HCT116 (cell line): ENCODE data around the gene ENTR1. TPM values are rescaled to one million over a fixed set of nuclear protein-coding genes. Genes with fewer than 3 reads are reported as not detected.

Source experiments
- ATAC-seq: fragments of 200-7000 bp; cut with Tn5 transposase; 2 replicates; pipeline ENCODE4 v1.9.1; 2020; ENCODE audit warnings: mild to moderate bottlenecking, moderate library complexity
- BruUV-seq: library from RNA; stranded (reverse); fragments of 400-500 nt; replicated peaks from 2 replicates; lab custom pipeline; 2021; lab: Mats Ljungman, UMichigan
- CTCF ChIA-PET: fragments of 300-600 bp; sonication (Branson Sonifier 250); formaldehyde crosslinking; loops from one replicate; lab custom pipeline; 2021; ENCODE audit warnings: antibody characterized with exemption; lab: Charles Lee
- POLR2A ChIA-PET: fragments of 300-600, 350-600 bp; sonication (Branson Sonifier 250); formaldehyde crosslinking; loops from one replicate; lab custom pipeline; 2021; ENCODE audit warnings: antibody characterized with exemption; lab: Charles Lee
- RAD21 ChIA-PET, 2 experiments: fragments of 300-600 bp; sonication (Branson Sonifier 250); formaldehyde crosslinking; loops; one replicate each; lab custom pipeline; 2023; ENCODE audit warnings: low total read pairs in 2 of 2; ENCODE audit not compliant: uncharacterized antibody in 2 of 2, unreplicated experiment in 2 of 2, low non-redundant PET in 1 of 2; lab: Charles Lee
- DNase-seq: peaks from one replicate; pipeline ENCODE4 v3.0.0-alpha.2; 2010; ENCODE audit warnings: low read depth, low spot score
- H2AFZ ChIP-seq: fragments of 200-600 bp; shearing (Covaris generic), sonication (generic); 2 replicates; pipeline ENCODE4 v1.6.1; 2017; ENCODE audit warnings: low read depth, mixed run types, mixed read lengths, antibody characterized with exemption, low read length; ENCODE audit not compliant: poor library complexity, severe bottlenecking
- H3K27ac ChIP-seq: 2 replicates; pipeline ENCODE4 v1.5.1; 2012; ENCODE audit warnings: low read depth, low read length
- H3K27me3 ChIP-seq: fragments of 200-600 bp; sonication (generic); 2 replicates; pipeline ENCODE4 v1.6.1; 2016; ENCODE audit warnings: mixed run types, low read length, mixed read lengths; ENCODE audit not compliant: insufficient read depth
- H3K36me3 ChIP-seq, 2 experiments: fragments of 200-500 bp in 1 of 2; fragments of 200-600 bp in 1 of 2; sonication (Bioruptor generic) in 1 of 2; sonication (generic) in 1 of 2; 2 replicates each; pipeline versions ENCODE4 v1.5.1 to v1.6.1; 2014 to 2016; ENCODE audit warnings: low read length in 2 of 2, inconsistent platforms in 1 of 2, mixed read lengths in 1 of 2, mixed run types in 1 of 2; ENCODE audit not compliant: insufficient read depth in 2 of 2, control insufficient read depth in 1 of 2
- H3K4me1 ChIP-seq, 2 experiments: fragments of 200-600 bp in 1 of 2; sonication (generic) in 1 of 2; 2 replicates each; pipeline versions ENCODE4 v1.5.1 to v1.6.1; 2012 to 2017; ENCODE audit warnings: low read length in 2 of 2, inconsistent platforms in 1 of 2, mild to moderate bottlenecking in 1 of 2, mixed read lengths in 1 of 2, mixed run types in 1 of 2, moderate library complexity in 1 of 2; ENCODE audit not compliant: insufficient read depth in 2 of 2, control insufficient read depth in 1 of 2
- H3K4me2 ChIP-seq: fragments of 200-600 bp; sonication (generic); 2 replicates; pipeline ENCODE4 v1.6.1; 2017; ENCODE audit warnings: mixed run types, low read length, mixed read lengths
- H3K4me3 ChIP-seq, 2 experiments: fragments of 200-600 bp in 1 of 2; sonication (generic) in 1 of 2; replicated peaks in 1 of 2; 2 replicates each; pipeline ENCODE4 v1.5.1; 2011 to 2016; ENCODE audit warnings: low read length in 2 of 2, control low read depth in 1 of 2, low read depth in 1 of 2, mild to moderate bottlenecking in 1 of 2, mixed read lengths in 1 of 2, mixed run types in 1 of 2
- H3K79me2 ChIP-seq: fragments of 200-600 bp; sonication (generic); 2 replicates; pipeline ENCODE4 v1.6.1; 2017; ENCODE audit warnings: mild to moderate bottlenecking, mixed run types, low read length, moderate library complexity, mixed read lengths; ENCODE audit not compliant: insufficient read depth
- H3K9ac ChIP-seq: fragments of 200-600 bp; sonication (generic); 2 replicates; pipeline ENCODE4 v1.6.1; 2016; ENCODE audit warnings: low read length, mixed read lengths
- H3K9me2 ChIP-seq: fragments of 200-600 bp; sonication (generic), shearing (Covaris generic); 2 replicates; pipeline ENCODE4 v1.6.1; 2017; ENCODE audit warnings: mixed run types, mild to moderate bottlenecking, moderate library complexity; ENCODE audit not compliant: insufficient read depth
- H3K9me3 ChIP-seq, 2 experiments: fragments of 200-500 bp in 1 of 2; fragments of 200-600 bp in 1 of 2; sonication (Bioruptor generic) in 1 of 2; sonication (generic) in 1 of 2; 2 replicates each; pipeline ENCODE4 v1.6.1; 2014 to 2017; ENCODE audit warnings: low read length in 2 of 2, mixed read lengths in 2 of 2, inconsistent platforms in 1 of 2, low read depth in 1 of 2, mild to moderate bottlenecking in 1 of 2, mixed run types in 1 of 2, moderate library complexity in 1 of 2; ENCODE audit not compliant: control insufficient read depth in 1 of 2, insufficient read depth in 1 of 2
- H4K20me1 ChIP-seq: fragments of 200-600 bp; sonication (generic), shearing (Covaris generic); 2 replicates; pipeline ENCODE4 v1.6.1; 2017; ENCODE audit warnings: mixed run types, mild to moderate bottlenecking, moderate library complexity; ENCODE audit not compliant: insufficient read depth
- CBX3 ChIP-seq: IDR thresholded peaks from 2 replicates; pipeline ENCODE4 v1.6.1; 2012; ENCODE audit warnings: low read depth
- CEBPB ChIP-seq: IDR thresholded peaks from 2 replicates; pipeline ENCODE4 v1.6.1; 2012; ENCODE audit warnings: low read depth
- EGR1 ChIP-seq: IDR thresholded peaks from 2 replicates; pipeline ENCODE4 v1.6.1; 2012; ENCODE audit warnings: low read depth
- ELF1 ChIP-seq: IDR thresholded peaks from 2 replicates; pipeline ENCODE4 v1.6.1; 2012; ENCODE audit warnings: low read depth, borderline replicate concordance
- EZH2 ChIP-seq: fragments of 200-600 bp; sonication (generic); IDR thresholded peaks from 2 replicates; pipeline ENCODE4 v1.6.1; 2017; ENCODE audit warnings: antibody characterized with exemption, mixed run types
- FOSL1 ChIP-seq: IDR thresholded peaks from 2 replicates; pipeline ENCODE4 v1.6.1; 2012; ENCODE audit warnings: low read depth
- JUND ChIP-seq: IDR thresholded peaks from 2 replicates; pipeline ENCODE4 v1.6.1; 2012
- MAX ChIP-seq: IDR thresholded peaks from 2 replicates; pipeline ENCODE4 v1.6.1; 2012
- POLR2A ChIP-seq: IDR thresholded peaks from 2 replicates; pipeline ENCODE4 v1.7.0; 2011; ENCODE audit warnings: borderline replicate concordance; ENCODE audit not compliant: insufficient read depth, insufficient read length; ENCODE audit errors: extremely low read depth
- RAD21 ChIP-seq: IDR thresholded peaks from 2 replicates; pipeline ENCODE4 v1.6.1; 2012; ENCODE audit warnings: low read depth, mild to moderate bottlenecking
- SIN3A ChIP-seq: IDR thresholded peaks from 2 replicates; pipeline ENCODE4 v1.6.1; 2012; ENCODE audit warnings: low read depth
- SP1 ChIP-seq: IDR thresholded peaks from 2 replicates; pipeline ENCODE4 v1.6.1; 2012; ENCODE audit warnings: low read depth
- SRF ChIP-seq: IDR thresholded peaks from 2 replicates; pipeline ENCODE4 v1.6.1; 2012; ENCODE audit warnings: low read depth
- TCF7L2 ChIP-seq: IDR thresholded peaks from 2 replicates; pipeline ENCODE4 v1.7.0; 2011; ENCODE audit warnings: borderline replicate concordance, inconsistent platforms; ENCODE audit not compliant: insufficient read depth, insufficient read length; ENCODE audit errors: extremely low read depth
- YY1 ChIP-seq: IDR thresholded peaks from 2 replicates; pipeline ENCODE4 v1.6.1; 2011; ENCODE audit warnings: low read length, low read depth, moderate library complexity, mild to moderate bottlenecking; ENCODE audit not compliant: insufficient replicate concordance; ENCODE audit errors: extremely low read depth
- ZFX ChIP-seq: fragments of 450-650 bp; IDR thresholded peaks from 2 replicates; pipeline ENCODE4 v1.6.1; 2017
- ZNF274 ChIP-seq: fragments of 200-500 bp; sonication (Bioruptor generic); IDR thresholded peaks from 2 replicates; pipeline ENCODE4 v1.6.1; 2014; ENCODE audit warnings: mild to moderate bottlenecking, low read depth, low read length, inconsistent platforms
- intact Hi-C: fragments of 100-400 bp; cut with micrococcal nuclease; formaldehyde crosslinking; loops from 2 replicates; pipeline ENCODE4 v1.10.0; 2022
- total RNA-seq: library from RNA; stranded (reverse); gene quantifications from one replicate; pipeline ENCODE4 v1.2.1, GENCODE V29; 2021; ENCODE audit not compliant: unreplicated experiment
- TF ChIP-seq, protein P1 (sequence below): IDR thresholded peaks from 2 replicates; pipeline ENCODE4 v1.6.1; 2012; ENCODE audit warnings: low read depth
- TF ChIP-seq, protein P2 (sequence below): IDR thresholded peaks from 2 replicates; pipeline ENCODE4 v1.6.1; 2012
- TF ChIP-seq, protein P3 (sequence below): IDR thresholded peaks from 2 replicates; pipeline ENCODE4 v1.6.1; 2011; ENCODE audit warnings: mild to moderate bottlenecking, low read length, moderate library complexity; ENCODE audit not compliant: insufficient replicate concordance; ENCODE audit errors: extremely low read depth

The ENTR1 gene
- total RNA-seq, 1 experiment from 2014 or later, result 119 TPM

GRCh38 chr9:136441191-136441680 is 30.8 kb upstream of the ENTR1 start:
- Histone ChIP-seq H3K79me2 (peaks cover 31% of the 10 kb centered on the region), H3K36me3 (peaks cover 10 to 32% of the 10 kb centered on the region in 2 experiments), H3K9me2 (no peaks in the 10 kb centered on the region), H3K27ac (no peak overlapping the region), H3K27me3 (no peaks in the 10 kb centered on the region), H3K9me3 (no peaks in the 10 kb centered on the region), H3K4me3 (no peak overlapping the region), H4K20me1 (no peaks in the 10 kb centered on the region), H3K4me2 (no peak overlapping the region), H2AFZ (no peak overlapping the region), H3K9ac (no peak overlapping the region), H3K4me1 (peaks cover 8 to 22% of the 10 kb centered on the region in 2 experiments)
- BruUV-seq, result no TSS peak
- TF ChIP-seq, protein P1, sequence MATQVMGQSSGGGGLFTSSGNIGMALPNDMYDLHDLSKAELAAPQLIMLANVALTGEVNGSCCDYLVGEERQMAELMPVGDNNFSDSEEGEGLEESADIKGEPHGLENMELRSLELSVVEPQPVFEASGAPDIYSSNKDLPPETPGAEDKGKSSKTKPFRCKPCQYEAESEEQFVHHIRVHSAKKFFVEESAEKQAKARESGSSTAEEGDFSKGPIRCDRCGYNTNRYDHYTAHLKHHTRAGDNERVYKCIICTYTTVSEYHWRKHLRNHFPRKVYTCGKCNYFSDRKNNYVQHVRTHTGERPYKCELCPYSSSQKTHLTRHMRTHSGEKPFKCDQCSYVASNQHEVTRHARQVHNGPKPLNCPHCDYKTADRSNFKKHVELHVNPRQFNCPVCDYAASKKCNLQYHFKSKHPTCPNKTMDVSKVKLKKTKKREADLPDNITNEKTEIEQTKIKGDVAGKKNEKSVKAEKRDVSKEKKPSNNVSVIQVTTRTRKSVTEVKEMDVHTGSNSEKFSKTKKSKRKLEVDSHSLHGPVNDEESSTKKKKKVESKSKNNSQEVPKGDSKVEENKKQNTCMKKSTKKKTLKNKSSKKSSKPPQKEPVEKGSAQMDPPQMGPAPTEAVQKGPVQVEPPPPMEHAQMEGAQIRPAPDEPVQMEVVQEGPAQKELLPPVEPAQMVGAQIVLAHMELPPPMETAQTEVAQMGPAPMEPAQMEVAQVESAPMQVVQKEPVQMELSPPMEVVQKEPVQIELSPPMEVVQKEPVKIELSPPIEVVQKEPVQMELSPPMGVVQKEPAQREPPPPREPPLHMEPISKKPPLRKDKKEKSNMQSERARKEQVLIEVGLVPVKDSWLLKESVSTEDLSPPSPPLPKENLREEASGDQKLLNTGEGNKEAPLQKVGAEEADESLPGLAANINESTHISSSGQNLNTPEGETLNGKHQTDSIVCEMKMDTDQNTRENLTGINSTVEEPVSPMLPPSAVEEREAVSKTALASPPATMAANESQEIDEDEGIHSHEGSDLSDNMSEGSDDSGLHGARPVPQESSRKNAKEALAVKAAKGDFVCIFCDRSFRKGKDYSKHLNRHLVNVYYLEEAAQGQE, result no peak
- no peak for TF ChIP-seq RAD21
- no peak for TF ChIP-seq YY1
- no peak for TF ChIP-seq EZH2
- no peak for TF ChIP-seq JUND
- TF ChIP-seq CEBPB, result no peak
- TF ChIP-seq, protein P2, sequence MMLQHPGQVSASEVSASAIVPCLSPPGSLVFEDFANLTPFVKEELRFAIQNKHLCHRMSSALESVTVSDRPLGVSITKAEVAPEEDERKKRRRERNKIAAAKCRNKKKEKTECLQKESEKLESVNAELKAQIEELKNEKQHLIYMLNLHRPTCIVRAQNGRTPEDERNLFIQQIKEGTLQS, result no peak
- TF ChIP-seq, protein P3, sequence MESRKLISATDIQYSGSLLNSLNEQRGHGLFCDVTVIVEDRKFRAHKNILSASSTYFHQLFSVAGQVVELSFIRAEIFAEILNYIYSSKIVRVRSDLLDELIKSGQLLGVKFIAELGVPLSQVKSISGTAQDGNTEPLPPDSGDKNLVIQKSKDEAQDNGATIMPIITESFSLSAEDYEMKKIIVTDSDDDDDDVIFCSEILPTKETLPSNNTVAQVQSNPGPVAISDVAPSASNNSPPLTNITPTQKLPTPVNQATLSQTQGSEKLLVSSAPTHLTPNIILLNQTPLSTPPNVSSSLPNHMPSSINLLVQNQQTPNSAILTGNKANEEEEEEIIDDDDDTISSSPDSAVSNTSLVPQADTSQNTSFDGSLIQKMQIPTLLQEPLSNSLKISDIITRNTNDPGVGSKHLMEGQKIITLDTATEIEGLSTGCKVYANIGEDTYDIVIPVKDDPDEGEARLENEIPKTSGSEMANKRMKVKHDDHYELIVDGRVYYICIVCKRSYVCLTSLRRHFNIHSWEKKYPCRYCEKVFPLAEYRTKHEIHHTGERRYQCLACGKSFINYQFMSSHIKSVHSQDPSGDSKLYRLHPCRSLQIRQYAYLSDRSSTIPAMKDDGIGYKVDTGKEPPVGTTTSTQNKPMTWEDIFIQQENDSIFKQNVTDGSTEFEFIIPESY, result no peak
- no peak for TF ChIP-seq MAX
- TF ChIP-seq ZNF274, result no peak
- no peak for TF ChIP-seq SIN3A
- no peak for TF ChIP-seq ELF1
- no peak for TF ChIP-seq CBX3
- no peak for TF ChIP-seq SRF
- no peak for TF ChIP-seq FOSL1
- TF ChIP-seq EGR1, result no peak
- TF ChIP-seq SP1, result no peak
- TF ChIP-seq ZFX, result no peak
- TF ChIP-seq POLR2A, result no peak
- TF ChIP-seq TCF7L2, result no peak
- POLR2A ChIA-PET, result no interaction called here
- intact Hi-C loops, result no loop called here
- RAD21 ChIA-PET, result no interaction called here
- CTCF ChIA-PET, result interaction anchor here (0.7 kb wide), 1 partner anchor 10 kb away, joined by 3 read pairs; no protein-coding TSS in a partner anchor
- DNase-seq (no peak), ATAC-seq (no peak)
